EL (cell line): ENCODE data around the gene IPPK.

Experiments
- DNase-seq: peaks from one replicate; pipeline ENCODE4 v3.0.0-alpha.2; 2016

Gene IPPK

DNA sequence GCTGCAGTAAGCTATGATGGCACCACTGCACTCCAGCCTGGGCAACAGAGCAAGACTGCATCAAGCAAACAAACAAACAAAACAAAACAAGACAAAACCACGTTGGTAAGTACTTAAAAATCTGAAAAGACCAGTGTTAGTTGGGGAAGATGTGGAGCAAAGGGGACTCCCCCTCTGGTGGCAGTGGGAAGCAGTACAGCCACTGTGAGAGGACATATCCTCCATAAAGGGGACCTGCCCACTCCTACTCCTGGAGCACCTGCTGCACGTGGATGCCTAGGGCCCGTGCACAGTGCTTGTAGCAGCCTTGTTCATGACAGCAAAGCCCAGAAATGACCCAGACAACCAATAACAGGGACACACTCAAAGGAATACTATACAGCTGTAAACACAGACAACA lies 17.0 kb upstream of the IPPK start:
- peak; percentile 20 for DNase-seq

DNA sequence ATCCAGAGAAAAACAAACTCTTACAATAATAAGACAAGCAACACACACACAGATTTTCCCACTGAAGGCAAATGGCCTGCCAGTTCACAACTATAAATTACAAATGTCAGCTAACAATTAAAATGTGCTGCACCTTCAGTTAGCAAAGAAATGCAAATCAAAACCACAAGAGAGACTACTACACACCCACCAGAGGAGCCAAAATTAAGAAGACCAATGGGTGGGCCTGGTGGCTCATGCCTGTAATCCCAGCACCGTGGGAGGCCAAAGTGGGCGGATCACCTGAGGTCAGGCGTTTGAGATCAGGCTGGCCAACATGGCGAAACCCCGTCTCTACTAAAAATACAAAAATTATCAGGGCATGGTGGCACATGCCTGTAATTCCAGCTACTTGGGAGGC lies 15.1 kb upstream of the IPPK start:
- DNase-seq, result no peak

DNA sequence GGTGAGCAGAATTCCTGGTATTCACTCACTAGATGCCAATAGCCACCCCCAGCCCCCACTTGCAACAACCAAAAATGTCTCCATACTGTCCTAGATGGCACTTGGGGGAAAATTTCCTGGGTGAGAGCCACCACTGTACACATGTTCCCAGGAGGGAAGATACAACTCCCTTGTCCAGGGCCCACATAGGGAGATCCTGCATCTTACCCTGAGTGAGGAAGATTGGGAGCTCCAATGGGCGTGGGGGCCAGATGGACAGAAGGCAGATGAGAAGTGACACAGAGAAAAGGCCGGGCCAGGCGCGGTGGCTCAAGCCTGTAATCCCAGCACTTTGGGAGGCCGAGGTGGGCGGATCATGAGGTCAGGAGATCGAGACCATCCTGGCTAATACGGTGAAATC lies 12.3 kb upstream of the IPPK start:
- no peak for DNase-seq

DNA sequence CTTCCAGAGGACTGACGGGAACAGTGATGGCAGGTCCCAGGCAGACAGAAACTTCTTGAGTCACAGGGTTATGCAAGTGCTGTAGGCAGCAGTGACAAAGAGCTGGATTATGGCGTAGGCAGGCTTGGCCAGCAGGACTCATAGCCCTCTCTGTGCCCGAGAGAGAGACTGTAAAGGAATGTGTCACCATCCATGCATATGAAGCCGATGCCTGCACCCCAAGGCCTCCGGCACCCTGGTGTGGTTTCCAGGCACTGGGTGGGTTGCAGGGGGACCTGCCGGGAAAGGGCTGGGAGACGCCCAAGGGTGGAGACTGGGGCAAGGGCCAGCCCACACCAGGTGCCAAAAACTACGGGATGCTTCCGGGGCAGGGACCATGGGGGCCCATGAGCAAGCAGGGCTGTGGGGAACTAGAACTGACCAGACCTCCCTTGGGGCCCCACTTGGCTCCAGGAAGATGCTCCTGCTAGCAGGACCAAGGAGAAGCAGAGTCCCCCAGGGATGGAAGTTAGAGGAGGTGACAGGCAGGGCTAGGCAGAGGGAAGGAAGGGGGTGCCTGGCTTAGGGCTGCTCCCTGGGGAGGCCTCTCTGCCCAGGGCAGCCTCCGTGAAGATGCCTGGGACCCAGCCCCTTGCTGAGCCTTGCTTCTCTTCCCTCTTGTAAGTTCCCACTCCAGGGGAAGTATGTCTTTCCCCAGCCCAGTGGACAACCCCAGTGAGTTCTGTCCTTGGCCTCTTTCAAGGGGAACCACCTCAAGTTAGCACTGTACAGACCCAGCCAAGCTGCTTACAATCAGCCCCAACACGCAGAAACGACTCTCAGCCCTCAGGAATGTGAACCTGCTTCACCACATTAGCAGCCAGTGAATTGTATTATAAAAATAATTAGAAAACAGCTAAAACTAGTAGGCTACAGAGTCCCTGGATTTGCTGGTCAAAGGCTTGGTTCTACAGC lies 10.5 kb upstream of the IPPK start:
- DNase-seq, result no peak

DNA sequence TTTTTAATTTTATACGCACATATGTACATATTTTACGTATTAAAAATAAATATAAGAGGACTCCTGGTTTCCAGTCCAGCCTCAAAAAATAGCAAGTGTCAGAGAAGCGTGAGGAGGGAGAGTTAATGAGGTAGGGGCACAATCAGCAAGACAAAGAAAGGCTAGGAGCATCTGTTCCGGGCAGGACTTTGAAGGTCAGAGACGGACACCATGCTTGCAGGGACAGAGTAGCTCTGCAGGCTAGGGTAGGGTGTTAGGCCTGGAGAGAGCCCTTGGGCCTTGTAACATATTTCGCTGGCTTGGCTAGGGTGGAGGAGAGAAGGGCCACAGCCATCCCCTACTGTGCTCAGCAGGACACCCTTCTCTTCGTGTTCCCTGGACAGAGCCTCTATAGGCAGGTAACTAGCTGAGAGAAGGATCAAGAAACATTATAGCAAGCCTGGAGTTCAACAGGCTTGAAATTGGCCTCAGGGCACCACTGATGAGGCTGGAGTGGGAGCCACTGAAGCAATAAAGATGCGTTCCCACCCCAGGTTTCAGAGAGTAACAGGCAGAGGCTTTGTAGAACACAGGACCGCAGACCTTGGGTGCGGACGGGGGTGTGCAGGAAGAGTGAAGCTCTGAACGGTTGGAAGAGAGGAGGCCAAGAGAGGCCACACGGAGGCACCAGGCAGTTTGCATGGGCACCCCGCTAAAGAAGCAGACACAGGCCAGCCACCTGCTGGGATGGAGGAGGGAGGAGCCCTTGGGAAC lies 9.7 kb upstream of the IPPK start:
- DNase-seq, result no peak

DNA sequence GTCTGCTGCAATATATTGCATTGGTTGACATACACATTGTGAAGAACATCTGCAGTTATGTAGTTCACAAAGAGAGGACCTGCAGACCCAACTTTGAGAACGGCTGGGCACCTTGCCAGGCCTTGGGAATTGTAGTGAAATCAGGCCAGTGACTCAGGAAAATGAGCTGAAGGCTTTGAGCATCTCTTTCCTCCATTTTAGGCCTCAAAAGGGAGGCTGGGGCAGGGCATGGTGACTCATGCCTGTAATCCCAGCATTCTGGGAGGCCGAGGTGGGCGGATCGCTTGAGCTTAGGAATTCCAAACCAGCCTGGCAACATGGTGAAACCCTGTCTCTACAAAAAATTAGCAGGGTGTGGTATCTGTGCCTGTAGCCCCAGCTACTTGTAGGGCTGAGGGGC lies 1.4 kb upstream of the IPPK start:
- peak; percentile 88 for DNase-seq

DNA sequence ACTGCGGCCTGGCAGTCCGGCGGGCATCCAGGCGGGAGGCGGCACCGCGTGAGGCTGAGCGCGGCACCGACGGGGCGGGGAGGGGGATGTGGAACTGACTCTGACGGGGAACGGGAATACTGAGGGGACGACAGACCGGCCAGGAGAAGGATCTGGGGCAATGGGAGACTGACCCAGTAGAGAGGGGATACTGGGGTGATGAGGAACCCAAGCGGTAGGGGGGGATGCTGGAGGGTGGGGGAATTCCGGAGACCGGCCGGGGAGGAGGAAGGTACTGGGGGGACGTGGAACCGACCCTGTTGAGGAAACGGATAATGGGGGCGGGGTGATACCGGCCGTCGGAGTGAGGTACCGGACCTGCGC lies 423 bp downstream of the IPPK start:
- DNase-seq, result no peak

DNA sequence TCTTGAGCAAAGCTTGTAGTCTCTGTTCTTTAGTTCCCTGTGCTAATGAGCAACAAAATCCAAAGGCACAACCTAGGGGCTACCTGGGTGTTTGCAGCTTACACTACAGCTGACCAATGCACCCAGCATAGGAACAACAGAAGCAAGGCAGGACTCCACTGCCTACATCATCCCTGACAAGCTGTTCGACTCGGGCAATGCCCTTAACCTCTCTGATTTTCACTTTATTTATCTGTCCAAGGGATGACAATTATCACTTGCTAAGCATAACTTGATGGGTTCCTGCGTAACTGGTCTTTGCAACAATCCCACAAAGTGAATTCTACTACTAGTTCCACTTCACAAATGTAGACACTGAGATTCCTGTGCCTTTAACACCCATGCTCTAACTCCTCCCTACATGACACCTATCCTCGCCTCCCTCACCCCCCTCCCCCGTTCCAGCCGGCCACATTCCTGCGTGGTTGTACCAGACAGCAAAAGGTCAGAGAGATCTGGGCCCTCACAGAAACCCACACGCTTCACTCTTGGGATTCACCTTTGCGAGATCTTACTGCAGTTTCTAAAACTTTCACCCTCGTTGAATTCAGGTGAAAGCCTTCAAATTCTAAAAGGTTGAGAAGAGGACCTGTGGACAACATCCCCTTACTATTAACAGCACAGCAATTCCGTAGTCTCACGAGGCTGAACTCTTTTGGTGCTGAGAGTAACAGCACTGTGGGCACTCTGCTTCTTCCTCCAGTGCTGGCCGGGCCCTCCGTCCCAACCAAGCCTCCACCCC lies 995 bp downstream of the IPPK start:
- peak; percentile 79 for DNase-seq

DNA sequence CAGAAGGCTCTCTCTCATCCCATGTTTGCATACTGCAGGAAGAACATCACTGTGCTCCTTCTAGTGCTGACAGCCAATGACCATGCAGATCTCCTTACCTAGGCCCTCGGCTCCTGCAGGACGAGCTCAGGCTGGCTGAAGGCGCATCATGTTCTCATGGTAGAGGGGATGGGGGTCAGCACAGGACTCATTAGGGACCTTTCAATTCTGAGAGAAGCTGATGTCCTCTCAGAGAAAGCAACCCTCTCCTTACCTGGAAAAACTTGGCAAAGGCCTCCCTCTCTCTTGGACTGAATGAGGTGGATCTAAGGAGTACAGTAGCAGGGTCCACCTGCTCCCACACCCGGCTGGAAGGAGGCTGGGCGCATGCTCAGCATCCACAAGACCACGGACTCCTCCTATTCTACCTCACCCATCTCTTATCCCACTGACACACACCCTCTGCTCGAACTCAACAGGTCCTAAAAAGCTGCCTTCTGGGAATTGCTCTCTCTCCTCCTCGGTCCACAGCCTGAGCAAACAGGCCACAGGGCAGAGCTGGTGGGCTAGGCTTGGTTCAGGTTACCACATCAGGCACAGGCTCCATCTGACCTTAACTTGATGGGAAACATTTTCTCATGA lies 2.9 kb downstream of the IPPK start:
- no peak for DNase-seq

DNA sequence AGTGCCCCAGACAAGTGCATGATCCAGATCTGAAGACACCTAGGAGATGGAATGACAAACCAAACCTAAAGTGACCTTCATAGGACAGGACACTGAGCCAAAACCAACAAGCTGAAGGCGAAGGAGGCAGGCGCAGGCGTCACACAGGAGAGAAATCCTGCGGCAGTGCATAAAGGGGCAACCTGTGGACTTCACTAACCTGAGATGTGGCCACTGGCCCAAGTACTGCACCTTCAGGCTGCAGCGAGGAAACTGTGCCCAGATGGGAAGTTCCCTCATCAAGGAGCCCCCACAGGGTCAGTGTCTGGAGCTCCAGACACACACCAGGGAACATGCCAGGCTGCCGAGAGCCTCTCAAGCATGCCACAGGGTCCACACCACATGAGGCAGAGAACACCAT lies 3.7 kb downstream of the IPPK start:
- no peak for DNase-seq

DNA sequence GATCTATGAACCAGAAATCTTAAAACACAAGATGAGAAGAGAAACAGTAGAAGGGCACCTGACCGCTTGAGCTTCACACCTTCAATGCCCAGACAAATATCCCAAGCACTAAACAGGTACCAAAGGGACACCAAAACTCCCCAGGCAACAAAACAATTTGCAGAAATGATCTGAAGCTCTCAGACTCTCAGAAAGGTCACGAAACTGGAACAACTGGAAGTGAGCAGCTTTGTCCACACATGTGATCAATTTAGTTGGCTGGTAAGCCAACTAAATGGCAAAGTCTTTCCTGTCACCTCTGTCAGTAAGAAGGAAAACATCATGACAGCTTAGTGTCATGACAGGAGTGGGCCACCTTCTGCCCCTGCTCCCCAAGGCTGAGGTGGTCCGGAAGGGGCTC lies 4.1 kb downstream of the IPPK start:
- DNase-seq, result no peak

DNA sequence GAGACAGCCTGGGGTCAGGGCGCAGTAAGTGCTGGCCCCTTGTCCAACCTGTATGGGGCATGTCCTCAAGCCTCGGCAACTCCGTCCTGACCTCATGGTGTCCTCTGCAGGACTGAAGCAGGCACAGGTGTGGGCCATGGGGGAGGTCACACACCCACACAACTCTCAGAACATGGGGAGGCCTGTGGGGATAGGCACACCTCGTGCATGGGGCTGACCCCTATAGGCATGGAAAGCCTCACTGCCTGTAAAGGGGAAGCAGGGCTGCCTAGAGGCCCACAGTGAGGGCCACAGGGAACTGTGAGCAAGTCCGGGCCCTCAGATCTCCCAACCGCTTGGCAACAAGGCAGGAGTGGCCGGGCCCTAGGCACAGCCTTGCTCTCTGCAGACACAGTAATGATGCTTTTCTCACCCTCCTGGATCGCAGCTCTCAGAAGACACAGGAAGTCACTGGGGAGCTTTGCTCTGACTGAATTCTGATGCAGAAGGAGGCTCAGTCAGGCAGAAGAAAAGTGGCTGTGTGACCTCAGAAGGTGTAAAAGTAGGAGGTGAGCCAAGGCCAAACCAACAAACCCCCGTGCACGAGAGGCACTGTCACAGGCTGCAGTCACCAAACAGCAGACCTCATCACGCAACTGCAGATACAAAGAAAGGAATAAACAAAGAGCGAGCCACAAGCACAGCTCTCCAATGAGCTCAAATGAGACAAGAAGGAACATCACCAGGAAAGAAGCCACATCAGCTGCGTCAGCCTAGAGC lies 5.4 kb downstream of the IPPK start:
- no peak for DNase-seq

DNA sequence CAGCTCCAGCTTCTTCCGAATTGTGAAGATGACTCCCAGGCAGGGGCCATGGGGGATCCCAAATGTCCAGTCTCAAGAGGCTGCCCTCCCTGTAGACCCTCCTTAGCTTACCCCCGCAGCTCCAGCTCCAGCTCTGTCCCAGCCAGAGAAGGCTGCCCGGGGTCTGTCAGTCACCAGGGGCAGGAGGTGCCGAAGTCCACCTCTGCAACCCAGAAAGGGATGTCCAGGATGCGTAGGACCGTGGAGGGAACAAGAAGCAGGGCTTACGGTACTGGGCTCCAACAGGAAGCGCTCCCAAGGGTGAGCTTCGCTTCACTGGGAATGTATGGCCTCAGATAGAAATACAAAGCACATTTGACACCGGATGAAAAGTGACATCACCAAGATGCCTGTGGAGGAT lies 6.0 kb downstream of the IPPK start:
- no peak for DNase-seq

DNA sequence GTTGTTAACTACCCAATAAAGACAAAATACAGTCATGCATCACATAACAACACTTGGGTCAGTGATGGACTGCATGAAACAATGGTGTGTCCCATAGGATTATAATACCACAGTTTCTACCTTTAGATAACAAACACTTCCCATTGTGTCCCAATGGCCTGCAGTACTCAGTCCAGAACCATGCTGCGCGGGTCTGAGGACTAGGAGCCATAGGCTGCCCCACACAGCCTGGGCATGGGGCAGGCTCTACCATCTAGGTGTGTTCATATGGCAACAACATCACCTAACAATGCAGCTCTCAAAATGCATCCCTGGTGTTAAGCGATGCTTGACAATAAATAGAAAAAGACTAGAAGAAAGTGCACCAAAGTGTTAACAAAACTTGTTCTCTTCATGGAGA lies 6.8 kb downstream of the IPPK start:
- no peak for DNase-seq

DNA sequence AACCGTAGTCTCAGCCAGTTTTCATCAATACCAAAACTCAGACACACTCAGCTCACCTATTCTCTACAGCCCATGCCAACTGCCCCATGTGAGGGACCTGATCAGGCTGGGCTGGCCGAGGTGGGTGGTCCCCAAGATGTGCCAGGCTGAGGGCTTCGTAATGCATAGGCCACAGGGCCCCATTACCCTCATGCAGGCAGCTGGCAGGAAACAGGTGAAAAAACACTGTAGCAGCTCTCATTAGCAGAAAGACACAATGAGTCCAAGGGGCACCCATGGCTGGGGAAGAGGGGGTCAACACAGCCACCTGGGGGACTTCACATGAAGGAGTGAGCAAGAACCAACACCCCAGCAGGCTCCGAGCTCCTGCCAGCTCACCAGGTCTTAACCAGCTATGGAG lies 8.2 kb downstream of the IPPK start:
- no peak for DNase-seq

DNA sequence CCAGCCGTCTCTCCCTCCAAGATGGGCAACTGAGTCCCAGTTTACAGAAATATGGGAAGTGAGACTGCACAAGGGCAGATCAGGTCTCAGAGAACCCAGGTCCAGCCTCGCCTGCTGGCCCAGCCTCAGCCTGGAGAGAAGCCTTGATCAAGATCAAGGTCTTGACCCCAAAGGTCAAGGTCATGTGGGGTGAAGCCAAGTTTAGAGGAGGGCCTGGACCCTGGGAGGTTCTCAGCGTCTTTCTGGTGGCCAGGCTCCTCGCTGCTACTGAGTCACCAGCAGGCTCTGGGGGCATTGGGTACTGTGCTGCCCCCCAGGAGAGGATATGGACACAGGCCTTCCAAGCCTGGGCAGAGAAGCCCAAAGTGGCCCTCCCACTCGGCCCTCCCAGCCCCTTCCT lies 8.8 kb downstream of the IPPK start:
- no peak for DNase-seq

DNA sequence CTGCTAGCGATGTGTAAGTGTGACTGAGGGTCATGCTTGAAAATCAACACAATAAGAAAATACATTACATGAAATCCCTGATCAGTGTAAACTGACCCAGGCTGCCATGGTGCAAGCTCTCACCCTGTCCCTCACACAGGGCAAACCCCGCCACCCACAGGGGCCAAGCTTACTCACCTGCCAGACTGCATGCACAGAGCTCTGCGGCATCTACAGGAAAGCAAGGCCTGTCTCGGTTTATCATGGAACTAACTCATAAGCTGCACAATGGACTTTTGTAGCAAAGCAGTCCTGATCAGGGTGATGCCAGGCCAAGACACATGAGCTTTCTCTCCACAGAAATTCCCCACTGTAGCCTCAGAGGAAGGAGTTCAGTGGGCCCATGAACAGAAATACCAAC lies 9.7 kb downstream of the IPPK start:
- DNase-seq, result no peak

DNA sequence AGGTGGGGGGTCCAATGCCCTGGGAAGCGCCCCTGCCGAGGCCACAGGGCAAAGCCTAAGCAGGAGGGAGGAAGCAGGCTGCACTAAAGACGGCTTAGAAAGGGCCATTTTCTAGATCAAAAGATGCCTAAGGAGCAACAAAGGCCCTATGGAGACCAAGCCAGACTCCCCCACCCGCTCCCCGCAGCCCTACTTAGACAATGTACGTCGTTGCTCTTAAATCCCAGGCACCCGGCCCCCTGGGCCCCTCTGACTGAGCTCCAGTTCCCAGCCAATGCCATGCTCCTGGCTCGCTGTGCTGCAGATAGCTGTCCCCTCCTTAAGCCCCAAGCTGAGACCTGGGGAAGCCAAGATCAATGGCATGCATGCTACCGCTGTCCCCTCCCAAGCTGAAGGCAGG lies 10.3 kb downstream of the IPPK start:
- no peak for DNase-seq

DNA sequence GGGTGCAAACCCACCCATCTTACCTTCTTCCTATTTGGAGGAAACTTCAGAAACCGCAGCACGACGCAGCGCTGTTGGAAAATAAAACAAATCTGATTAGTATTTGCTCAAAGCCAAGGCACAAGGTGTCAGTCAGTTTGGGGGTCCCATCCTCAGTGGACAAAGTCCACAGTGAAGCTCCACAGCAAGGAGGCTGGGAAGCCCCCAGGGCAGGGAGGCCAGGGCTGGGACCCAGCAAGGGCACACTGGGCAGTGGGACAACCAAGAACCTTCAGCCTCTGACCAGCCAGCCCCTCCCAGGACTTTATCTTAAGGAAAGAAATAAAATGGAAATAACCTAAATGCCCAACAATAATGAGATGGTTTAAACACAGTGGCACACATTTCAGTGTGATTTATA lies 11.3 kb downstream of the IPPK start:
- no peak for DNase-seq

DNA sequence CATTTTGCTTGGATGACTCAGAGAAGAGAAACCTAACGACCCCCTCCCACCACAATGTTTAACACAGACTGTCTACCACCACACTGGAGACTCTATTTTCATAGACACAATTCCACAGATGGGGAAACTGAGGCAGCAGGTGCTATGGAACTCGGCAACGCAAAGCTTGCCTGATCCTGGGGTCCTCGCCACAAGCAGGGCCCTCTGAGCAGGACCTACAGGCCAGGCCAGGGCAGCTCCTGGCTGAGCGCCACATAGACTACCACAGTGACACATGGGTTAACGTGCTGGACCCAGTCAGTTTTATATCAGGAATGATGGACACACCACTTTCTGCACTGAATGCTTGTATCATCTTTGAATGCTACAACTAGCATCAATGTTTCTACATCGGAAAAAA lies 11.8 kb downstream of the IPPK start:
- DNase-seq, result no peak

DNA sequence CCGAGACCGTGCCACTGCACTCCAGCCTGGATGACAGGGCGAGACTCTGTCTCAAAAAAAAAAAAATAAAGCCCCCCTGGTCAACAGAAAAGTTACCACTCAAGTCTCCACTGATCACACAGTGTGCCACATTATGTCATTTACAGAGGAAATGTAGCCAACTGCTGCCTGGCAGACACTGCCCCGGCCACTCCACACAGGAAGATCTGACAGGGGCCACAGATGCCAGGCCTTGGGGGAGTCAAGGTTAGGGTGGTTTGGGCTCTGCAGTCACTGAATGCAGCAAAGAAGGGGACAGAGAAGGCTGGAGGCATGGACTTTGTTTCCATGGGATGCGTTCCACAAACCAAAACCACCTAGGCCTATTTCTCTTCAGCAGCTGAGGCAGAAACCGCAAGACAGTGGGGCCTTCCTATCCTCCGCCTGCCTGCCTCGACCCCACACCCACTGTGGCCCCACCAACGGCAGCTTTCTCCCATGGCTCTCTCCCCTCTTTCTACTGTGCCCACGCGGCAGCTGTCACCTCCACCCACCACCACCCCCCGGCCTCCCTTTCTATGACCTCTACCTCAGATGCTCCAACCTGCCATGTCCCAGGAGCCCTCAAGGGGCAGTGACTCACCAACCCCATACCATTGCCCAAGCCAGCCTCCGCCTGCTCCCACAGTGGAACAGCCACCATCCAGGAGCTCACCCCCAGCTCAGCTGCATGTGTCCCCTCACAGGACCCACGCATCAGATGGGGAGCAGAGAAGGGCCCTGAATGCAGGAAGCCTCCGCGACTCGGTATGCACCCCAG lies 12.4 kb downstream of the IPPK start:
- peak; percentile 13 for DNase-seq

DNA sequence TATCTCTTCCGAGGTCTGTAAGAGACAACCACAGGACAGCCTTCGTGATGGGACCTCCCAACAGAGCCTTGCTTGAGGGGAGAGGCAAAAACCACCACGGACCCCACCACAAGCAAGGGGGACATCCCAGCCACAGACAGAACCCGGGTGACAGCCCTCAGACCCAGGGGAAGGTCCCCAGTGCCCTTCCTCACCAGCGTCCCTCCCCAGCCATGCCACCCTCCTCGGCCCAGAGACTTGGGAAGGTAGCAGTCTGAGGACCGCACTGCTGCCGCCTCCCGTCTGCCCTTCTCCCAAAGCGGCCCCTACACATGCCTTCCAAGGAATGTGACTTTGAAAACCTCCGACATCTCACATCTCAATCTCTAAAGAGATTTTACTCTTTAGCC lies 13.4 kb downstream of the IPPK start:
- DNase-seq, result no peak
